Mucosa of descending colon (tissue), 3 donors: ENCODE data around the gene SLC26A4. TPM values are rescaled to one million over a fixed set of nuclear protein-coding genes. Genes with fewer than 3 reads are reported as not detected.

Experiments used
- ATAC-seq: fragments of 200-7000 bp; cut with Tn5 transposase; one replicate; pipeline ENCODE4 v1.9.1; 2020; ENCODE audit warnings: mild to moderate bottlenecking, moderate library complexity
- DNase-seq, 3 donors: peaks; one replicate each; pipeline ENCODE4 v3.0.0-alpha.2; 2020
- H3K36me3 ChIP-seq: fragments of 200-600 bp; one replicate; pipeline ENCODE4 v1.8.0; 2021; ENCODE audit warnings: low read depth, mild to moderate bottlenecking
- H3K4me1 ChIP-seq: fragments of 200-600 bp; one replicate; pipeline ENCODE4 v1.8.0; 2021; ENCODE audit warnings: low read depth, mild to moderate bottlenecking
- H3K4me3 ChIP-seq: fragments of 200-600 bp; one replicate; pipeline ENCODE4 v1.8.0; 2021; ENCODE audit warnings: mild to moderate bottlenecking
- H3K9me3 ChIP-seq: fragments of 200-600 bp; one replicate; pipeline ENCODE4 v1.8.0; 2021; ENCODE audit warnings: mild to moderate bottlenecking
- intact Hi-C, 2 donors: fragments of 100-400 bp; cut with DNase I in 1 of 2; cut with micrococcal nuclease in 1 of 2; formaldehyde crosslinking; loops; one replicate each; pipeline versions ENCODE4 v1.11.0 to v1.11.1; 2022; cut with DNase I, micrococcal nuclease
- total RNA-seq, 3 donors: library from RNA; stranded (reverse); fragmentation: NEBNext Ultra II Directional in 2 of 3; extraction: Animal tissue kit (Norgen Biotek cat#: 25700) in 2 of 3; gene quantifications; one replicate each; pipeline versions ENCODE4 v1.2.1 to v1.2.4, GENCODE V29; 2021 to 2023
- TF ChIP-seq, protein P1 (sequence below): fragments of 200-600 bp; IDR thresholded peaks from one replicate; pipeline ENCODE4 v1.8.0; 2022; ENCODE audit warnings: antibody characterized with exemption, mild to moderate bottlenecking
- donor health status: DM: no; HTN: no; CAD: no; lungs with moderate emphysema.
- donor health status: DM: no; HTN: no; CAD: no.
- donor health status: DM: no; HTN: yes; CAD: no.

SLC26A4 gene
- total RNA-seq, 3 donors from 2014 or later: 0.48 to 1.4 (median 0.57) TPM

- TF ChIP-seq, protein P1, sequence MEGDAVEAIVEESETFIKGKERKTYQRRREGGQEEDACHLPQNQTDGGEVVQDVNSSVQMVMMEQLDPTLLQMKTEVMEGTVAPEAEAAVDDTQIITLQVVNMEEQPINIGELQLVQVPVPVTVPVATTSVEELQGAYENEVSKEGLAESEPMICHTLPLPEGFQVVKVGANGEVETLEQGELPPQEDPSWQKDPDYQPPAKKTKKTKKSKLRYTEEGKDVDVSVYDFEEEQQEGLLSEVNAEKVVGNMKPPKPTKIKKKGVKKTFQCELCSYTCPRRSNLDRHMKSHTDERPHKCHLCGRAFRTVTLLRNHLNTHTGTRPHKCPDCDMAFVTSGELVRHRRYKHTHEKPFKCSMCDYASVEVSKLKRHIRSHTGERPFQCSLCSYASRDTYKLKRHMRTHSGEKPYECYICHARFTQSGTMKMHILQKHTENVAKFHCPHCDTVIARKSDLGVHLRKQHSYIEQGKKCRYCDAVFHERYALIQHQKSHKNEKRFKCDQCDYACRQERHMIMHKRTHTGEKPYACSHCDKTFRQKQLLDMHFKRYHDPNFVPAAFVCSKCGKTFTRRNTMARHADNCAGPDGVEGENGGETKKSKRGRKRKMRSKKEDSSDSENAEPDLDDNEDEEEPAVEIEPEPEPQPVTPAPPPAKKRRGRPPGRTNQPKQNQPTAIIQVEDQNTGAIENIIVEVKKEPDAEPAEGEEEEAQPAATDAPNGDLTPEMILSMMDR: no peak
- no peak overlapping the region for H3K4me3 ChIP-seq
- no peak for DNase-seq
- no peaks in the 10 kb centered on the region for H3K36me3 ChIP-seq
- H3K4me1 ChIP-seq: no peaks in the 10 kb centered on the region
- intact Hi-C loops: no loop called here
- no peaks in the 10 kb centered on the region for H3K9me3 ChIP-seq
- ATAC-seq: no peak
Observed at GRCh38 chr7:107690611-107691010, 30.0 kb downstream of the SLC26A4 start.

GRCh38 chr7:107691716-107692115, 31.1 kb downstream of the SLC26A4 start:
- H3K36me3 ChIP-seq: no peaks in the 10 kb centered on the region
- no peak for ATAC-seq
- DNase-seq: no peak
- H3K4me3 ChIP-seq: no peak overlapping the region
- intact Hi-C loops: no loop called here
- H3K4me1 ChIP-seq: no peaks in the 10 kb centered on the region
- no peaks in the 10 kb centered on the region for H3K9me3 ChIP-seq
- TF ChIP-seq, protein P1: no peak

DNA sequence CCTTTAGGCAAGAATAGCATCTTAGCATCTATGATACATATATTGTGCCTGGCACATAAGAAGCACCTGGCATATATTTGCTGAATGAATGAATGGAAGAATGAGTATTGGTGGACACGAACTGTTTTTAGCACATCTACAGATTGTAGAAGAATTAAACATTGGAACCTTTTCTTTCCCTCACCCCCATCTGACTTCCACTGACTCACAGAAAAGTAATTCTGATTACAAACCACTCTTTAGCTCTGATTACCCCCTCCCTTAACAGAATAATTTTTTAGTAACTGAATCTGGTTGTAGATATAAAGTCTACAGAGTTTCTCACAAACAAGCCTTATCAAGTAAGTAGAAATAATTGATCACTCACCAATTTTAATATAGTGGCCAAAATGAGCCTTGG, 31.9 kb downstream of the SLC26A4 start:
- ATAC-seq (no peak), DNase-seq (no peak)
- TF ChIP-seq, protein P1: no peak
- H3K9me3 ChIP-seq: no peaks in the 10 kb centered on the region
- H3K4me1 ChIP-seq: no peaks in the 10 kb centered on the region
- intact Hi-C loops: no loop called here
- H3K36me3 ChIP-seq: no peaks in the 10 kb centered on the region
- H3K4me3 ChIP-seq: no peak overlapping the region

DNA sequence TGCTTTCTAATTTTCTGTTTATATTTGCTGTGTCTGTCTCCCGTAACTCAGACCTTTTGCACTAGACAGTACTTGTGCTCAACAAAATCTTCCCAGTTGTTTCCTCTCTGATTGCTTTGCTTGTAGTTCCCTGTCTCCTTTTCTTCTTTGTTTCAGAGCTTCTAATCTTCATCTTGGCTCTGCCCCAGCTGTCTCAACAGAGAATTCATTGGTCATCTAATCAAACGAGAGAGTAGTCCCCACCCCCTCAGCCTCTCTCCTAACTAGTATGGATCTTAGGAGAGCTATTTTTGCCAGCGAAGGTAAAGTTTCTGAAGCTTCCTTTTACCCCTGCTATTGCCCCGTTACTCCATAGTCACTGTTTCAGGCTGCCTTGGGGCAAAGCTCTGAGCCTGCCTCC, 32.8 kb downstream of the SLC26A4 start:
- no peaks in the 10 kb centered on the region for H3K9me3 ChIP-seq
- no peaks in the 10 kb centered on the region for H3K36me3 ChIP-seq
- TF ChIP-seq, protein P1: no peak

GRCh38 chr7:107694386-107694785, 33.8 kb downstream of the SLC26A4 start:
- TF ChIP-seq, protein P1: no peak
- intact Hi-C loops: no loop called here
- no peaks in the 10 kb centered on the region for H3K4me1 ChIP-seq
- H3K4me3 ChIP-seq: no peak overlapping the region
- H3K9me3 ChIP-seq: no peaks in the 10 kb centered on the region
- ATAC-seq (no peak), DNase-seq (no peak)
- no peaks in the 10 kb centered on the region for H3K36me3 ChIP-seq

More for the DNA sequence above, 32.8 kb downstream of the SLC26A4 start:
- no peak overlapping the region for H3K4me3 ChIP-seq
- DNase-seq: no peak
- no peak for ATAC-seq
- intact Hi-C loops: no loop called here
- H3K4me1 ChIP-seq: no peaks in the 10 kb centered on the region

DNA sequence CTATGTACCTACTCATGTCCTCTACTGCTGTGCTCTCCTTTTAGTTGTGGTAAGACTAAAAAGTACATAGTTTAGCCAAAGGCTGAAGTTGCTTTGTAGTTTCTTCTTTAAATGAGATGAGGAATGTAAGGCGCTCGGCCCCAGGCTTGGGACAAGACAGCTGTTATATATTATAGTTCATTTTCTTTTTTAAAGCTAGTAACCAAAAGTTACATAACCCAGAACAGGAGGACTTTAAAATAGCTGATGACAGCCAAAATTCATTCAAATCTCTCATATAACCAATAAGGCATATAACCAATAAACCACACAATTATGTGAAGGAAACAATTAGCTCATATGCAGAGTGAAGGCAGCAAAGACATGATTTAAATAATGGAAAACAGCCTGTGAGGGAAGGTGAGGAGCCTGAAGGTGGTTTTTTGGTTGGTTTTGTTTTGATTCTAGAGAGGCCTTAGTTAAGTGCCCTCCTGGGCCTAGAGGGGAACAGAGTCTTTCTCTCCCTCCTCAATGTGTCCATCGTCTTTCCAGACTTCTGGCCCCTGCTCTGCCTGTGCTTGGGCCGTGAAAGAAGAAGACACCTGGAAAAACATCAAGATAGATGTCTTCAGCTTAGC, 35.8 kb downstream of the SLC26A4 start:
- no peak for ATAC-seq
- DNase-seq: no peak
- intact Hi-C loops: no loop called here
- no peaks in the 10 kb centered on the region for H3K9me3 ChIP-seq
- no peaks in the 10 kb centered on the region for H3K4me1 ChIP-seq
- no peaks in the 10 kb centered on the region for H3K36me3 ChIP-seq
- no peak overlapping the region for H3K4me3 ChIP-seq
- TF ChIP-seq, protein P1: no peak
